Activated CD4-positive, alpha-beta T cell treated with anti-CD3 and anti-CD28 coated beads, Interleukin-2, amount 50 U/mL, for 48 hours (primary cell): Measurements from ENCODE around the gene NECAB3.
"Not testable (repeated sequence)": the region's sequence is repeated elsewhere in the genome, so short reads cannot be mapped to it uniquely, and the experiment has no call there.

Experiments used
- DNase-seq, 2 experiments: peaks; one replicate each; pipeline ENCODE4 v3.0.0-alpha.2; 2020

Gene NECAB3

DNA sequence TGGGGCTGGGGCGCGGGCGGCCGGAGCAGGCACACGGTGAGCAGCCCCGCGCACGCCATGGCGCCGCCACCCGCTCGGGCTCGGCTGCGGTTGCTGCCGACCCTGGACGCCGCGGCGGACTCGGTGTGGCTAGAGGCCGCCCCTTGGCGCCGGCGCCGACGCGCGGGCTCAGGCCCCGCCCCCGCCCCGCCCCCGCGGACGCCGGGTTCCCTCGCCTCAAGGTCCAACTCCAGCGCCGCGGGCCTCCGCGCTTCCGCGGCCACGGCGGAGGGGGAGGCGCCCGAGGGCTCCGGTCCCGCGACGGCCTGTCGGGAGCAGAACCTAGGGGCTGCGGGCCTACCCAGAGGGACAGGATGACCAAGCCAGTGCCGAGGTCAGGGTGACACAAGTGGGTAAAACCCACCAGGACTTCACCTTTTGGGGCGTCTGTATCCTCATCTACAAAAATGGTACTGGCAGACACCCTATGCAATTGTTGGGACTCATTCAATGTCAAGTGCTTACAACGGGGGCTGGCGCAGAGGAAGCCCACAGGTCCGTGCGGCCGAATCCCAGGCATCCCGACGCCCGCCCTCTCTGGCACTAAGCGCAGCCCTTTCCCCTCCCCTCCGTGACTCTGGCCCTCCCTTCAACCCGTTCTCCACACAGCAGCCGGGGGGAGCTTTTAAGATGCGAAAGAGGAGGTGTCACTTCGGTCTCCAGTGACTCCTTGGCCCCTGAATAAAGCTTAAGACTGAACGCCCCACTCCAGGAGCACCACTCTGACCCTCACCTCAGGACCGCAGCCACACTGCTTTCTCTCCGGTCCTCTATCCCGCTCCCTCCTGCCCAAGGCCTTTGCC is at the start of gene NECAB3:
Gene NECAB3 (minus strand): TSS at position 135 of the 842 bp plus-strand sequence. CDS start 76 bp downstream, at position 59.
- DNase-seq: peak; percentile 69 to 75

DNA sequence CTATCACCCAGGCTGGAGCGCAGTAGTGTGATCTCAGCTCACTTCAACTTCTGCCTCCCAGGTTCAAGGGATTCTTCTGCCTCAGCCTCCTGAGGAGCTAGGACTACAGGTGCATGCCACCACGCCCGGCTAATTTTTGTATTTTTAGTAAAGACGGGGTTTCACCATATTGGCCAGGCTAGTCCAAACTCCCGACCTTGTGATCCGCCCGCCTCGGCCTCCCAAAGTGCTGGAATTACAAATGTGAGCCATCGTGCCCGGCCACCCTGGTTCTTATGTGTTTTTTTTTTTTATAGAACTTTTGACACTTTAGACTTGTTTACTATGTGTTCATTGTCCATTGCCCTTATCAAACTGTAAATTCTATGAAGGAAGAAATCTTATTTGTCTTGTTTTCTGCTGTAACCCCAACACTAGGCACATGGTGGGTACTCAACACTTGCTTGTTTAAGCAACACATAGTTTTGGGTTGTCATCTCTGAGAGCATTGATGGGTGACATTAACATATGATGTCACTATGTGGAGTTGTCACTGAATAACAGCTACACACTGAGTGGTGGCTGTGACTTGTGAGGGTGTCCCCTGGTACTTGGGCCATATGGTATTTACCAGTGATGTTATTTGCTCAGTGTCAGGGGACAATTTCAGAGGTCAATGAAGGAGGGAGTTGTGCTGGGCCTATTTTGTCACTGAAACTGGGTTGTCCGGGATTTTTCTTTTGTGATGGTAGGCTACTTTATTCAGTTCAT is 47.3 kb upstream of the NECAB3 start:
- no peak for DNase-seq

GRCh38 chr20:33719989-33720709 is 45.9 kb upstream of the NECAB3 start, which contains the start of gene PXMP4:
TSS of gene PXMP4 (minus strand) at chr20:33720310. CDS start at chr20:33720207, 103 bp downstream.
- peak; percentile 80 to 89 for DNase-seq

GRCh38 chr20:33719277-33719988 is 45.2 kb upstream of the NECAB3 start:
- peak in 1 of 2 experiments; percentile 10 for DNase-seq

- DNase-seq: no peak
Observed at GRCh38 chr20:33716498-33716897, 42.3 kb upstream of the NECAB3 start.

GRCh38 chr20:33713865-33714367 is 39.7 kb upstream of the NECAB3 start:
- no peak for DNase-seq

DNA sequence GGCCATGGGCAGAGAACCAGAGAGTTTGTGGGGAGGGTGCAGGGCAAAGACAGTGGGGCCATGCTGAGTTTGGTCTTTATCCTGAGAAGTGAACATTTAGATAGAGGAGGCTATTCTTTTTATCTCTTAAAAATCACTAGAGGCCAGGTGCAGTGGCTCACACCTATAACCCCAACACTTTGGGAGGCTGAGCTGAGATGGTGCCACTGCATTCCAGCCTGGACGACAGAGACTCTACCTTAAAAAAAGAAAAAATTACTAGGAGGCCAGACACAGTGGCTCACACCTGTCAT is 37.2 kb upstream of the NECAB3 start:
- no peak for DNase-seq

DNA sequence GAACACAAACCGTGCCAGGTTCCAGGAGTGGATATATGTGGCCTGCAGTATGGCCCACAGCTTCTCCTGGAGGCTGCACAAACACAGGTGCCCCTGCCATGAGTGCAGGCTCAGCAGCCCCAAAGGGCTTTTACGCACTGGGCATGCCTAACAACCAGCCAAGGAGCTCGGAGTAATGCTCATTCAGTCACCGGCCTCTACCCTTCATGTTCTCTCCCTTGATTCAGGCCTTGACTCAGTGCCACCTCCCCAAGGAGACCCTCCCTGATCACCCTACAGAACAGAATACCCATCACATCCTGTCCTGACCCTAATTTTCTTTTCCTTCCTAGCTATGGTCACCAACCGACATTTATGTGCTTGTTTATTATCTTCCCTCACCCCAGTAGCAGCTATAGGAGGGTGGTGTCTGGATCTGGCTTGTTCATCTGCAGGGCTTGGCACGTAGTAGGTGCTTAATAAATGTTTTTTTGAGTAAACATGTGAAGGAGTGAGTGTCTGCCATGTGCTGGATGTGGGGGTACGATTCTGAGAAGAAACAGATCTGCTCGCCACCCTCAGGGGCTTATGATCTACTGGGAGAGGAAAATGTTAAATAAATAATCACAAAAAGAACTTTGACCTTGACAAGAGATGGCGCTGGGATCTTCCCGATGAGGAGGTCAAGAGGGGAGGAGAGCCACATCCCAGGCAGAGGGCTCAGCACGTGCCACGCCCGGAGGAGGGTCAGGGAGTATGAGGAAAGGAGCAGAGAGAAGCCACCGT is 36.6 kb upstream of the NECAB3 start:
- no peak for DNase-seq

GRCh38 chr20:33709905-33710541 is 35.8 kb upstream of the NECAB3 start:
- no peak for DNase-seq

DNA sequence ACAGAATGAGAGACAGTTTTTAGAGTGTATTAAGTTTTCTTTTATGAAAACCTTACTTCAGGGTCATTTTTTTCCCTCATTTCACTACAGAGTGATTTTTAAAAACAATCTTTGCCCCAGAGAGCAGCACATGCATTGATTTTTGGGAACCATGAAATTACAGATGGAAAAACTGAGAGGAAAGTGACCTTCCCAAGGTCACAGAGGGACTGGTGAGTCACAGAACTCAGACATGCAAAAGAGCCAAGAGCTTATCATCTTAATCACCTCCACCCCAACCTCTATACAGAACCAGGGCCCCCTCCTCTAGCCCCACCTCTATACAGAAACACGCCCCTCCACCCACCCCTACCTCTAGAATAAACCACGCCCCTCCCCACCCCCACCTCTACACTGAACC is 35.2 kb upstream of the NECAB3 start:
- DNase-seq: peak in 1 of 2 experiments; percentile 21

DNA sequence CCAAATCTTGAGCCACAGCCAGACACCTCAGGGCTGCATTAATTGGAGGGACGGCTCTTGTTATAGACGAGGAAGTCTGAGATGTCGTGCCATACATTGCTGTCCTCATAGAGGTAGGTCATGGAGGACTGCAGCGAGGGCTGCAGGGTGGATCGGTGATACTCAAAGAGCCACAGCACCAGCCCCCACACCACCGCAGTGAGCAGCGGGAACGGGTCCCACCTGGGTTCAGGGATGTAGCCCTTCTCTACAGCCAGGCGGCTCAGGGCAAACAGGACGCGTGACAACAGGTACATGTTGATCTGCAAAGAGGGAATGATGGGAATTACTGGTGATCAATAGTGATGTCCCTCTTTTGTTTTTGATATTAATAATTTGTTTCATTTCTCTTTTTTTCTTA is 33.4 kb upstream of the NECAB3 start:
- no peak for DNase-seq

GRCh38 chr20:33704197-33704924 is 30.1 kb upstream of the NECAB3 start:
- DNase-seq: no peak

DNA sequence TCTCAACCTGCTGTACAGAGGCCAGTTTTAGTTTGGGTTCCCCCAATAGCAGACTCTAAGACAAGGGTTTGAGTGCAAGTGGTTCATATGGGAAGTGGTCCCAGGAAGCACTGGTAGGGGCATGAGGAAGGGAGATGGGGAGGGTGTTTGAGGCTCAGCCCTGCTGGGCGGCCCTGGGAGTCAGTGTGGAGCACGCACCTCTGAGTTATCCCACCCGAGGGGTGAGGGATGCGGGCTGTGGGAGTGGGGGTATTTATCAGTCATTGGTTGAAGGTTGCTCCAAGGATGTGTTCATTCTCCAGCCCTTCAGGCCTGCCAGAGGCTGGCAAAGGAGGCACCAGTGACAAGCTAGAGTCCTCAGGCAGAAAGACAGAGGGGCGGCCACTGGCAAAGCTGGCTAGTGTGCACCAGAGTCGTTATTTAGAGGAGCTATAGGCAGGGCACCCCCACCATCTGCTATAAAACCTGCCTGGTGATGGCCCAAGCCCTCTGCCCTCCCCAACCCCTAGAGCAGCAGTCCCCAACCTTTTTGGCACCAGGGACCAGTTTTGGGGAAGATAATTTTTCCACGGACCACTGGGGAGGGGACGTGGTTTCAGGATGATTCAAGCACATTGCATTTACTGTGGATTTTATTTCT is 29.4 kb upstream of the NECAB3 start:
- no peak for DNase-seq

DNA sequence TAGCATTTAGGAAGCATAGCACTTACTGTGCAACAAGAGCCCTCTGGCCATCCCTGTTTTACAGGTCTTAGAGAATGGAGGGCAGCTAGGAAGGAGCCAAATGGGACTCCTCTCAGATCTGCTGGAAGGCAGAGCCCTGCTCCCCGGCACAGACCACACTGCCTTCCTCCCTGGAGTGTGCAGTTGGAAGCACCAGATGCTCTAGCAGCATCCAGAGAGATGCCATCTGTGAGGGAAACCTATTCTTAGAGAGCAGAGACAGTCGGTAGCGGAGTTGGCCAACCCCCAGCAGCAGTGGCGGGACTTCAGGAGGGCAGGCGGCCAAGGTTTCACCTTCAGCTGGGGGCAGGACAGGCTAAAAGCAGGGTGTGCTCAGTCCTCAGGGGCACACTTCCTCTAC is 28.6 kb upstream of the NECAB3 start:
- DNase-seq: no peak

DNA sequence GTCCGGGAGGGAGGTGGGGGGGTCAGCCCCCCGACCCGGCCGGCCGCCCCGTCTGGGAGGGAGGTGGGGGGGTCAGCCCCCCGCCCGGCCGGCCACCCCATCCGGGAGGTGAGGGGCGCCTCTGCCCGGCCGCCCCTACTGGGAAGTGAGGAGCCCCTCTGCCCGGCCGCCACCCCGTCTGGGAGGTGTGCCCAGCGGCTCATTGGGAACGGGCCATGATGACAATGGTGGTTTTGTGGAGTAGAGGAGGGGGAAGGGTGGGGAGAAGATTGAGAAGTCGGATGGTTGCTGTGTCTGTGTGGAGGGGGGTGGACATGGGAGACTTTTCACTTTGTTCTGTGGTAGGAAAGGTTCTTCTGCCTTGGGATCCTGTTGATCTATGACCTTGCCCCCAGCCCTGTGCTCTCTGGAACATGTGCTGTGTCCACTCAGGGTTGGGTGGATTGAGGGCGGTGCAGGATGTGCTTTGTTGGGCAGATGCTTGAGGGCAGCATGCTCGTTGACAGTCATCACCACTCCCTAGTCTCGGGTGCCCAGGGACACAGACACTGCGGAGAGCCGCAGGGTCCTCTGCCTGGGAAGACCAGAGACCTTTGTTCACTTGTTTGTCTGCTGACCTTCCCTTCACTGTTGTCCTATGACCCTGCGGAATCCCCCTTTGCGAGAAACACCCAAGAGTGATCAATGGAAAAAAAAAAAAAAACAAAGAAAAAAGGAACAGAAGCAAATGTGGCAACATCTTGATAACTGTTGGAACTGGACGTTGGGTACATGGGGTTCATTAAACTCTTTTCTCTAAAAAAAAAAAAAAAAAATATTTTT is 27.6 kb upstream of the NECAB3 start:
- no peak for DNase-seq

GRCh38 chr20:33700696-33701441 is 26.6 kb upstream of the NECAB3 start:
- not testable (repeated sequence) for DNase-seq

- not testable (repeated sequence) for DNase-seq
Observed at GRCh38 chr20:33698966-33699365, 24.7 kb upstream of the NECAB3 start.

DNA sequence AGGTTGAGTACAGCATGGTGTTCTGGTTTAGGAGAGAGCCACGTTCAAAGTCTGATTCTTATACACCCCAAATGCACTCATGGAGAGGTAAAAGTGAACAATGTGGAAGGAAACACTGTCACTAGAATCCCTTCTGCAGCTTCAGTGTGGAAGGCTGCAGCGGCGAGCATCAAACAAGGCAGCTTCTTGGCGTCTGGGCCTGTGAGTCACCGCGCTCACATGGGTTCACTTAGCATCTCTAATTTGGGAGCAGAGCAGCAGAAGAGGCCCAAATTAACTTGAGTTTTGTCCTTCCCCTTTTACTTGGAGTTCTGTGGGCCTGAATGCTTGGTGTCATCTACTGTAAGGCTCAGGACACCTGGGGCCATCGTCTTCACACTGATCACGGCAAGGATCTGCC is 22.9 kb upstream of the NECAB3 start:
- DNase-seq: no peak
